Caco-2 (cell line): ENCODE measurements around the gene PCGF1. TPM values are rescaled to one million over a fixed set of nuclear protein-coding genes. Genes with fewer than 3 reads are reported as not detected.

Experiments used
- BruUV-seq: library from RNA; stranded (reverse); fragments of 400-500 nt; replicated peaks from 2 replicates; lab custom pipeline; 2021; lab: Mats Ljungman, UMichigan
- CTCF ChIA-PET: fragments of 300-600 bp; sonication (Branson Sonifier 250); formaldehyde crosslinking; loops from one replicate; lab custom pipeline; 2022; ENCODE audit warnings: antibody characterized with exemption; lab: Charles Lee
- POLR2A ChIA-PET: fragments of 300-600 bp; sonication (Branson Sonifier 250); formaldehyde crosslinking; loops from one replicate; lab custom pipeline; 2022; ENCODE audit warnings: antibody characterized with exemption; lab: Charles Lee
- DNase-seq, 2 experiments: peaks; one replicate each; pipeline versions ENCODE4 v3.0.0 to v3.0.0-alpha.2; 2020 to 2022
- H3K27me3 ChIP-seq: replicated peaks from 2 replicates; pipeline ENCODE4 v1.6.0; 2011; ENCODE audit warnings: low read length; ENCODE audit not compliant: control insufficient read depth, insufficient read depth
- H3K36me3 ChIP-seq: 2 replicates; pipeline ENCODE4 v1.5.1; 2011; ENCODE audit warnings: low read length; ENCODE audit not compliant: control insufficient read depth, insufficient read depth
- H3K4me1 ChIP-seq: fragments of 250-450 bp; sonication (Bioruptor Pico); 2 replicates; pipeline ENCODE4 v1.5.1; 2020; ENCODE audit warnings: mild to moderate bottlenecking
- H3K4me3 ChIP-seq: 2 replicates; pipeline ENCODE4 v1.5.1; 2011; ENCODE audit warnings: low read depth, mild to moderate bottlenecking, control low read depth, low read length
- H3K9me3 ChIP-seq: fragments of 250-450 bp; sonication (Bioruptor Pico); 2 replicates; pipeline ENCODE4 v1.5.1; 2020; ENCODE audit warnings: mild to moderate bottlenecking, moderate library complexity
- H3K27ac Mint-ChIP-seq: one replicate; pipeline ENCODE4 v1.8.0; 2022; ENCODE audit warnings: mixed read lengths; ENCODE audit not compliant: unreplicated experiment
- H3K27me3 Mint-ChIP-seq: one replicate; pipeline ENCODE4 v1.8.0; 2022; ENCODE audit warnings: mixed read lengths; ENCODE audit not compliant: insufficient read depth, unreplicated experiment
- H3K36me3 Mint-ChIP-seq: one replicate; pipeline ENCODE4 v1.8.0; 2022; ENCODE audit warnings: mild to moderate bottlenecking, mixed read lengths; ENCODE audit not compliant: insufficient read depth, unreplicated experiment
- H3K4me1 Mint-ChIP-seq: one replicate; pipeline ENCODE4 v1.8.0; 2022; ENCODE audit warnings: low read depth, mixed read lengths; ENCODE audit not compliant: unreplicated experiment
- H3K4me3 Mint-ChIP-seq: one replicate; pipeline ENCODE4 v1.8.0; 2022; ENCODE audit warnings: mild to moderate bottlenecking, moderate library complexity, mixed read lengths; ENCODE audit not compliant: unreplicated experiment
- H3K9me3 Mint-ChIP-seq: one replicate; pipeline ENCODE4 v1.8.0; 2022; ENCODE audit warnings: mixed read lengths; ENCODE audit not compliant: unreplicated experiment
- CTCF ChIP-seq, 2 experiments: fragments of 200-600 bp in 1 of 2; IDR thresholded peaks; 1 replicate in 1 of 2; 2 replicates in 1 of 2; pipeline versions ENCODE4 v1.5.1 to v1.8.0; 2011 to 2022; ENCODE audit warnings: antibody characterized with exemption in 1 of 2, control low read depth in 1 of 2, inconsistent platforms in 1 of 2, low read depth in 1 of 2, low read length in 1 of 2, mild to moderate bottlenecking in 1 of 2, moderate library complexity in 1 of 2; ENCODE audit not compliant: insufficient read depth in 1 of 2, severe bottlenecking in 1 of 2, unreplicated experiment in 1 of 2
- intact Hi-C: fragments of 100-400 bp; cut with micrococcal nuclease; formaldehyde crosslinking; loops from one replicate; pipeline ENCODE4 v1.10.0; 2022; ENCODE audit not compliant: unreplicated experiment
- total RNA-seq: library from RNA; stranded (reverse); gene quantifications from 2 replicates; pipeline ENCODE4 v1.2.3, GENCODE V29; 2022

Gene PCGF1
- total RNA-seq, 1 experiment from 2014 or later, result 29.7 TPM

DNA sequence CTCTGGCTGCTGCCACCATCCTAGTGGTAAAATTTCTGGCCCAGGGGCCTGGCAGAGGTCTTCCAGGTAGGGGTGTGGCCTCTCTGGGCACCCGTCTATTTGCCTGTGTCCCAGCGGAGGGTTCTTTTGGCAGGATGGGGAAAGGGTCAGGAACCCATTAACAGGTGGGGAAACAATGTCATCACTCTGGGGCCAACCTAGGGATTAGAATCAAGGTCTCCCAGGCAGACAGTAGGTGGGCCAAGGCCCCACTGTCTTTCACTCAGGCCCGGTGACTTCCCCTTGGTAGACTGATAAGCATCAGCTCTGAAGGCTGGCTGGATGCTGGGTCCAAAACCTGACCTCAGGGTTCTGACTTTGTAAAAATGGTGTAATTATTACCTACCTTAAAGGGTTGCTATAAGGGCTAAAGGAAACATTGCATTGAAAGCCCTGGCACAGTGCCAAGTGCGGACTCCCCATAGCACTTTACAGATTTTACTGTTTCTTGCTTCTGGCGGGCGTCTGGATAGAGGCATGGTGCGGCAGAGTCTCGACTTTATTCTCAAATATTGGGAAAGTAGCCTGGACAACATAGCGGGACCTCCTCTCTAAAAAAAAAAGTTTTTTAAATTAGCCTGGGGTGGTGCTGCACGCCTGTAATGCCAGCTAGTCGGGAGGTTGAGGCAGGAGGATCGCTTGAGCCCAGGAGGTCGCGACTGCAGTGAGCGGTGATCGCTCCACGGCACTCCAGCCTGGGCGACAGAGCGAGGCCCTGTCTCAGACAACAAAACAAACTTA is 10.3 kb downstream of the PCGF1 start:
- H3K4me3 ChIP-seq, result peak overlapping the region; percentile 65

GRCh38 chr2:74495440-74495839 is 12.1 kb downstream of the PCGF1 start:
- DNase-seq, result no peak
- Mint-ChIP-seq H3K27ac (no peak overlapping the region), H3K4me3 (no peak overlapping the region), H3K36me3 (peaks cover 44% of the 10 kb centered on the region), H3K4me1 (no peaks in the 10 kb centered on the region), H3K27me3 (no peaks in the 10 kb centered on the region), H3K9me3 (no peaks in the 10 kb centered on the region)
- POLR2A ChIA-PET, result interaction anchor here (0.9 kb wide), 1 partner anchor 37 kb away, joined by 3 read pairs; the partner anchor contains the start of gene WBP1
- CTCF ChIA-PET, result no interaction called here
- intact Hi-C loops, result no loop called here
- peaks cover 35% of the 10 kb centered on the region for H3K4me1 ChIP-seq
- peaks cover 3% of the 10 kb centered on the region; the same call in 1 of the 2 replicates for H3K36me3 ChIP-seq
- no TSS peak for BruUV-seq
- TF ChIP-seq CTCF (IDR thresholded peaks at IDR 0.05; ENCODE audit: insufficient read depth in 1 of 2, low read depth in 1 of 2, low read length in 1 of 2, severe bottlenecking in 1 of 2, unreplicated experiment in 1 of 2), result no peak
- H3K27me3 ChIP-seq, result no peaks in the 10 kb centered on the region
- H3K4me3 ChIP-seq, result no peak overlapping the region
- no peaks in the 10 kb centered on the region for H3K9me3 ChIP-seq

More for the DNA sequence above, 10.3 kb downstream of the PCGF1 start:
- H3K27me3 ChIP-seq, result no peaks in the 10 kb centered on the region
- ChIA-PET POLR2A (no interaction called here), CTCF (interaction anchor here (0.6 kb wide), 1 partner anchor 14 kb away, joined by 3 read pairs; the partner anchor contains the start of genes CCDC142 and TTC31)
- peaks cover 1% of the 10 kb centered on the region; the same call in 1 of the 2 replicates for H3K36me3 ChIP-seq
- Mint-ChIP-seq H3K4me1 (peaks cover 11% of the 10 kb centered on the region), H3K27me3 (no peaks in the 10 kb centered on the region), H3K9me3 (no peaks in the 10 kb centered on the region), H3K27ac (no peak overlapping the region), H3K36me3 (peaks cover 30% of the 10 kb centered on the region), H3K4me3 (peak overlapping the region; percentile 96)
- H3K4me1 ChIP-seq, result peaks cover 42% of the 10 kb centered on the region
- no peaks in the 10 kb centered on the region for H3K9me3 ChIP-seq
- no TSS peak for BruUV-seq
- TF ChIP-seq CTCF (IDR thresholded peaks at IDR 0.05; ENCODE audit: insufficient read depth in 1 of 2, low read depth in 1 of 2, low read length in 1 of 2, severe bottlenecking in 1 of 2, unreplicated experiment in 1 of 2), result no peak
- DNase-seq, result no peak
- intact Hi-C loops, result no loop called here

- intact Hi-C loops, result no loop called here
- BruUV-seq, result no TSS peak
Observed at GRCh38 chr2:74493546-74493945, 13.9 kb downstream of the PCGF1 start.

More at GRCh38 chr2:74493546-74493945, 13.9 kb downstream of the PCGF1 start:
- no peak for DNase-seq
- peaks cover 42% of the 10 kb centered on the region for H3K36me3 Mint-ChIP-seq
- H3K27me3 ChIP-seq, result no peaks in the 10 kb centered on the region
- H3K4me1 ChIP-seq, result peaks cover 41% of the 10 kb centered on the region
- TF ChIP-seq CTCF (IDR thresholded peaks at IDR 0.05; ENCODE audit: insufficient read depth in 1 of 2, low read depth in 1 of 2, low read length in 1 of 2, severe bottlenecking in 1 of 2, unreplicated experiment in 1 of 2), result no peak
- CTCF ChIA-PET, result interaction anchor here (0.6 kb wide), 1 partner anchor 11 kb away, joined by 3 read pairs; the partner anchor contains the start of genes CCDC142 and TTC31
- peaks cover 10% of the 10 kb centered on the region for H3K4me1 Mint-ChIP-seq
- no peak overlapping the region for H3K4me3 Mint-ChIP-seq
- no peaks in the 10 kb centered on the region for H3K9me3 ChIP-seq
- POLR2A ChIA-PET, result interaction anchor here (1.2 kb wide), 1 partner anchor 51 kb away, joined by 4 read pairs; no protein-coding TSS in a partner anchor
- no peaks in the 10 kb centered on the region for H3K27me3 Mint-ChIP-seq
- no peak overlapping the region for H3K27ac Mint-ChIP-seq
- H3K9me3 Mint-ChIP-seq, result no peaks in the 10 kb centered on the region
- H3K36me3 ChIP-seq, result peaks cover 3% of the 10 kb centered on the region; the same call in 1 of the 2 replicates
- no peak overlapping the region for H3K4me3 ChIP-seq
